ENCODE data around the gene THAP5.

DNA sequence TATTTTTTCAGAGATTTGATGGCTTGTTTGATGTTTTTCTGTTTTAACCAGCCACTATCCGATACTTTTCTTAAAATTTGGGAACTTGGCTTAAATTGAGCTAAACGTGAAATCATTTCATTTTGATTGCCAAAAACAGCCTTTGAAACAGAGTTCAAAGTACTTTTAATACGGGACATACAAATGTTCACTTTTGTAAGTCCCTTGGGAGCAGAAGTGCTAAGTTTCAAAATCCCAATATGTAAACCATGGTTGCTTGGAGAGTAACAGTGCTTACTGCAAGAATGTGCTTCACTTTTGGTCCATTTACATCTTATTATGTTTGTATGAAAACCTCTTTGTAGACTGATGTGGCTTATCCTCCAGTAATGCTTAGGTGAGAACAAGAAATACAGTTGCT lies 54.5 kb downstream of the THAP5 start:
- TF ChIP-seq, protein P1, sequence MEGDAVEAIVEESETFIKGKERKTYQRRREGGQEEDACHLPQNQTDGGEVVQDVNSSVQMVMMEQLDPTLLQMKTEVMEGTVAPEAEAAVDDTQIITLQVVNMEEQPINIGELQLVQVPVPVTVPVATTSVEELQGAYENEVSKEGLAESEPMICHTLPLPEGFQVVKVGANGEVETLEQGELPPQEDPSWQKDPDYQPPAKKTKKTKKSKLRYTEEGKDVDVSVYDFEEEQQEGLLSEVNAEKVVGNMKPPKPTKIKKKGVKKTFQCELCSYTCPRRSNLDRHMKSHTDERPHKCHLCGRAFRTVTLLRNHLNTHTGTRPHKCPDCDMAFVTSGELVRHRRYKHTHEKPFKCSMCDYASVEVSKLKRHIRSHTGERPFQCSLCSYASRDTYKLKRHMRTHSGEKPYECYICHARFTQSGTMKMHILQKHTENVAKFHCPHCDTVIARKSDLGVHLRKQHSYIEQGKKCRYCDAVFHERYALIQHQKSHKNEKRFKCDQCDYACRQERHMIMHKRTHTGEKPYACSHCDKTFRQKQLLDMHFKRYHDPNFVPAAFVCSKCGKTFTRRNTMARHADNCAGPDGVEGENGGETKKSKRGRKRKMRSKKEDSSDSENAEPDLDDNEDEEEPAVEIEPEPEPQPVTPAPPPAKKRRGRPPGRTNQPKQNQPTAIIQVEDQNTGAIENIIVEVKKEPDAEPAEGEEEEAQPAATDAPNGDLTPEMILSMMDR (conservative IDR thresholded peaks at IDR 0.05; ENCODE audit: low read depth, low read length): no peak
- no peak for TF ChIP-seq EZH2 (IDR thresholded peaks at IDR 0.05; ENCODE audit: low read length, unreplicated experiment)
- no peak for TF ChIP-seq EZH2phosphoT487 (IDR thresholded peaks at IDR 0.05; ENCODE audit: borderline replicate concordance, low read length)
